ENCODE results near the gene THSD8. TPM values are rescaled to one million over a fixed set of nuclear protein-coding genes. Genes with fewer than 3 reads are reported as not detected.

Gene THSD8
- total RNA-seq, 1 donor from 2014 or later, result 8.8 TPM

GRCh38 chr19:12783291-12783848 lies 18.5 kb upstream of the THSD8 start:
- Mint-ChIP-seq H3K27me3 (ENCODE audit: low read depth) (no peaks in the 10 kb centered on the region), H3K4me3 (peak overlapping the region; percentile 63), H3K27ac (peak overlapping the region; percentile 85), H3K4me1 (peaks cover 27% of the 10 kb centered on the region), H3K36me3 (no peaks in the 10 kb centered on the region), H3K9me3 (no peaks in the 10 kb centered on the region)
- no peak for TF ChIP-seq CTCF (IDR thresholded peaks at IDR 0.05; ENCODE audit: unreplicated experiment)
- DNase-seq (ENCODE audit: low spot score in 2 of 2, unreplicated experiment in 2 of 2), result no peak

- no peak for DNase-seq (ENCODE audit: low spot score in 2 of 2, unreplicated experiment in 2 of 2)
- H3K4me1 Mint-ChIP-seq, result peaks cover 27% of the 10 kb centered on the region
- H3K36me3 Mint-ChIP-seq, result no peaks in the 10 kb centered on the region
These were observed 17.9 kb upstream of the THSD8 start for GRCh38 chr19:12783849-12784393.

GRCh38 chr19:12784394-12784870 lies 17.4 kb upstream of the THSD8 start:
- no peak for DNase-seq (ENCODE audit: low spot score in 2 of 2, unreplicated experiment in 2 of 2)
- no peak overlapping the region for H3K4me3 Mint-ChIP-seq

More at GRCh38 chr19:12783849-12784393, 17.9 kb upstream of the THSD8 start:
- H3K9me3 Mint-ChIP-seq, result no peaks in the 10 kb centered on the region
- peak overlapping the region; percentile 85 for H3K27ac Mint-ChIP-seq
- H3K27me3 Mint-ChIP-seq (ENCODE audit: low read depth), result no peaks in the 10 kb centered on the region
- TF ChIP-seq CTCF (IDR thresholded peaks at IDR 0.05; ENCODE audit: unreplicated experiment), result no peak
- peak overlapping the region; percentile 63 for H3K4me3 Mint-ChIP-seq

GRCh38 chr19:12784871-12785430 lies 16.9 kb upstream of the THSD8 start:
- H3K9me3 Mint-ChIP-seq, result no peaks in the 10 kb centered on the region
- DNase-seq (ENCODE audit: low spot score in 2 of 2, unreplicated experiment in 2 of 2), result no peak

More at GRCh38 chr19:12784394-12784870, 17.4 kb upstream of the THSD8 start:
- no peaks in the 10 kb centered on the region for H3K36me3 Mint-ChIP-seq
- peaks cover 26% of the 10 kb centered on the region for H3K4me1 Mint-ChIP-seq
- no peaks in the 10 kb centered on the region for H3K27me3 Mint-ChIP-seq (ENCODE audit: low read depth)
- TF ChIP-seq CTCF (IDR thresholded peaks at IDR 0.05; ENCODE audit: unreplicated experiment), result no peak
- H3K9me3 Mint-ChIP-seq, result no peaks in the 10 kb centered on the region
- H3K27ac Mint-ChIP-seq, result no peak overlapping the region

GRCh38 chr19:12785431-12786031 lies 16.3 kb upstream of the THSD8 start:
- TF ChIP-seq CTCF (IDR thresholded peaks at IDR 0.05; ENCODE audit: unreplicated experiment), result no peak
- Mint-ChIP-seq H3K27me3 (ENCODE audit: low read depth) (no peaks in the 10 kb centered on the region), H3K4me1 (peaks cover 27% of the 10 kb centered on the region), H3K4me3 (no peak overlapping the region), H3K9me3 (no peaks in the 10 kb centered on the region), H3K36me3 (no peaks in the 10 kb centered on the region), H3K27ac (no peak overlapping the region)
- DNase-seq (ENCODE audit: low spot score in 2 of 2, unreplicated experiment in 2 of 2), result no peak

More at GRCh38 chr19:12784871-12785430, 16.9 kb upstream of the THSD8 start:
- TF ChIP-seq CTCF (IDR thresholded peaks at IDR 0.05; ENCODE audit: unreplicated experiment), result no peak
- H3K27ac Mint-ChIP-seq, result no peak overlapping the region
- no peaks in the 10 kb centered on the region for H3K27me3 Mint-ChIP-seq (ENCODE audit: low read depth)
- H3K4me1 Mint-ChIP-seq, result peaks cover 23% of the 10 kb centered on the region
- no peaks in the 10 kb centered on the region for H3K36me3 Mint-ChIP-seq
- no peak overlapping the region for H3K4me3 Mint-ChIP-seq
